ENCODE results near the gene GFY. TPM values are rescaled to one million over a fixed set of nuclear protein-coding genes. Genes with fewer than 3 reads are reported as not detected.

Gene GFY
- total and polyA plus RNA-seq, 10 of the 15 experiments (the other 5 are each of a cell fraction or from before 2014, with no cell fraction given), result 0.05 TPM; not detected in 9

DNA sequence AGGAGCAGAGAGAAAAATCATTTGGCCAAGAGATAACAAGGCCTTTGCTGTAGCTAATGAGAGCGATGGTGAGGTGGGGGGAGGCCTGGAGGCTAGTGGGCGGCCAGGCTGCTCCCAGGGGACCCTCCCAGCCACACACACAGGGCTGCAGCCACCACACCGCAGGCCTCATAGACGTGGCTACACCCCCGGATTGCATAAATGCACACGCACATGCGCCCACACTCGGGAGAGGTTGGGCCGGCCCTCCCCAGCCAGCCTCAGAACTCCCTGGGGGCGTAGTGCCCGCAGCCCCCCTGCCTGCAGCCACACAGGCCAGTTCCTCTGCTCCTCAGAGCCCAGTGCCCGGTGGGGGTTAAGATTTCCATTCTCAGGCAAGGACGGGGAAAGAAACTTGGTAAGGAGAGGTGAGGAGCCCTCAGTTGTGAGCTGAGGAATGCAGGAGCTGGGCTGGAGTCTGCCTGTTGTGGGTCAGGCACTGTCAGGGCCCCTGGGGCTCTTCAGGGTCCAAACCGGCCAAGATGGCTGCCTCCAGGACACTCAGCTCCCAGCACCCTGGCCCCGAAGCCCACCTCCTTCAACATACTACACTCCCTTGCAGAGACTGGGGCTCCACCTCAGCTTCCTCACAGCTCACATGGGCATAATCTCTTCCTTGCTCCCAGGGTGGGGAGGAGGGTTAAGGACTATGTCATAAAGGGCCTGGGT lies 9.9 kb upstream of the GFY start (continued):
- TF ChIP-seq, protein P1, sequence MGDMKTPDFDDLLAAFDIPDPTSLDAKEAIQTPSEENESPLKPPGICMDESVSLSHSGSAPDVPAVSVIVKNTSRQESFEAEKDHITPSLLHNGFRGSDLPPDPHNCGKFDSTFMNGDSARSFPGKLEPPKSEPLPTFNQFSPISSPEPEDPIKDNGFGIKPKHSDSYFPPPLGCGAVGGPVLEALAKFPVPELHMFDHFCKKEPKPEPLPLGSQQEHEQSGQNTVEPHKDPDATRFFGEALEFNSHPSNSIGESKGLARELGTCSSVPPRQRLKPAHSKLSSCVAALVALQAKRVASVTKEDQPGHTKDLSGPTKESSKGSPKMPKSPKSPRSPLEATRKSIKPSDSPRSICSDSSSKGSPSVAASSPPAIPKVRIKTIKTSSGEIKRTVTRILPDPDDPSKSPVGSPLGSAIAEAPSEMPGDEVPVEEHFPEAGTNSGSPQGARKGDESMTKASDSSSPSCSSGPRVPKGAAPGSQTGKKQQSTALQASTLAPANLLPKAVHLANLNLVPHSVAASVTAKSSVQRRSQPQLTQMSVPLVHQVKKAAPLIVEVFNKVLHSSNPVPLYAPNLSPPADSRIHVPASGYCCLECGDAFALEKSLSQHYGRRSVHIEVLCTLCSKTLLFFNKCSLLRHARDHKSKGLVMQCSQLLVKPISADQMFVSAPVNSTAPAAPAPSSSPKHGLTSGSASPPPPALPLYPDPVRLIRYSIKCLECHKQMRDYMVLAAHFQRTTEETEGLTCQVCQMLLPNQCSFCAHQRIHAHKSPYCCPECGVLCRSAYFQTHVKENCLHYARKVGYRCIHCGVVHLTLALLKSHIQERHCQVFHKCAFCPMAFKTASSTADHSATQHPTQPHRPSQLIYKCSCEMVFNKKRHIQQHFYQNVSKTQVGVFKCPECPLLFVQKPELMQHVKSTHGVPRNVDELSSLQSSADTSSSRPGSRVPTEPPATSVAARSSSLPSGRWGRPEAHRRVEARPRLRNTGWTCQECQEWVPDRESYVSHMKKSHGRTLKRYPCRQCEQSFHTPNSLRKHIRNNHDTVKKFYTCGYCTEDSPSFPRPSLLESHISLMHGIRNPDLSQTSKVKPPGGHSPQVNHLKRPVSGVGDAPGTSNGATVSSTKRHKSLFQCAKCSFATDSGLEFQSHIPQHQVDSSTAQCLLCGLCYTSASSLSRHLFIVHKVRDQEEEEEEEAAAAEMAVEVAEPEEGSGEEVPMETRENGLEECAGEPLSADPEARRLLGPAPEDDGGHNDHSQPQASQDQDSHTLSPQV (IDR thresholded peaks at IDR 0.05), result peak; percentile 78
- TF ChIP-seq ZNF622 (IDR thresholded peaks at IDR 0.05) (no peak), GABPA (IDR thresholded peaks at IDR 0.05; ENCODE audit: low read depth) (no peak), HDAC2 (IDR thresholded peaks at IDR 0.05) (no peak), IKZF2 (IDR thresholded peaks at IDR 0.05) (peak; percentile 77 to 87), MTA2 (IDR thresholded peaks at IDR 0.05; ENCODE audit: low read depth) (peak; percentile 96), TCF7 (IDR thresholded peaks at IDR 0.05; ENCODE audit: borderline replicate concordance) (no peak), NR2C1 (IDR thresholded peaks at IDR 0.05) (no peak), IKZF1 (conservative IDR thresholded peaks at IDR 0.05) (peak; percentile 96), SP1 (IDR thresholded peaks at IDR 0.05; ENCODE audit: low read depth, low read length) (peak; percentile 86), ZZZ3 (IDR thresholded peaks at IDR 0.05; ENCODE audit: control insufficient read depth, insufficient read length, low read depth) (no peak), ZBED1 (IDR thresholded peaks at IDR 0.05; ENCODE audit: borderline replicate concordance) (no peak), RB1 (IDR thresholded peaks at IDR 0.05; ENCODE audit: borderline replicate concordance) (peak; percentile 93; the same call in 1 of the 2 replicates), ASH2L (IDR thresholded peaks at IDR 0.05; ENCODE audit: borderline replicate concordance, low read depth) (no peak)
- TF ChIP-seq, protein P2, sequence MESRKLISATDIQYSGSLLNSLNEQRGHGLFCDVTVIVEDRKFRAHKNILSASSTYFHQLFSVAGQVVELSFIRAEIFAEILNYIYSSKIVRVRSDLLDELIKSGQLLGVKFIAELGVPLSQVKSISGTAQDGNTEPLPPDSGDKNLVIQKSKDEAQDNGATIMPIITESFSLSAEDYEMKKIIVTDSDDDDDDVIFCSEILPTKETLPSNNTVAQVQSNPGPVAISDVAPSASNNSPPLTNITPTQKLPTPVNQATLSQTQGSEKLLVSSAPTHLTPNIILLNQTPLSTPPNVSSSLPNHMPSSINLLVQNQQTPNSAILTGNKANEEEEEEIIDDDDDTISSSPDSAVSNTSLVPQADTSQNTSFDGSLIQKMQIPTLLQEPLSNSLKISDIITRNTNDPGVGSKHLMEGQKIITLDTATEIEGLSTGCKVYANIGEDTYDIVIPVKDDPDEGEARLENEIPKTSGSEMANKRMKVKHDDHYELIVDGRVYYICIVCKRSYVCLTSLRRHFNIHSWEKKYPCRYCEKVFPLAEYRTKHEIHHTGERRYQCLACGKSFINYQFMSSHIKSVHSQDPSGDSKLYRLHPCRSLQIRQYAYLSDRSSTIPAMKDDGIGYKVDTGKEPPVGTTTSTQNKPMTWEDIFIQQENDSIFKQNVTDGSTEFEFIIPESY (IDR thresholded peaks at IDR 0.05), result no peak
- TF ChIP-seq, protein P3, sequence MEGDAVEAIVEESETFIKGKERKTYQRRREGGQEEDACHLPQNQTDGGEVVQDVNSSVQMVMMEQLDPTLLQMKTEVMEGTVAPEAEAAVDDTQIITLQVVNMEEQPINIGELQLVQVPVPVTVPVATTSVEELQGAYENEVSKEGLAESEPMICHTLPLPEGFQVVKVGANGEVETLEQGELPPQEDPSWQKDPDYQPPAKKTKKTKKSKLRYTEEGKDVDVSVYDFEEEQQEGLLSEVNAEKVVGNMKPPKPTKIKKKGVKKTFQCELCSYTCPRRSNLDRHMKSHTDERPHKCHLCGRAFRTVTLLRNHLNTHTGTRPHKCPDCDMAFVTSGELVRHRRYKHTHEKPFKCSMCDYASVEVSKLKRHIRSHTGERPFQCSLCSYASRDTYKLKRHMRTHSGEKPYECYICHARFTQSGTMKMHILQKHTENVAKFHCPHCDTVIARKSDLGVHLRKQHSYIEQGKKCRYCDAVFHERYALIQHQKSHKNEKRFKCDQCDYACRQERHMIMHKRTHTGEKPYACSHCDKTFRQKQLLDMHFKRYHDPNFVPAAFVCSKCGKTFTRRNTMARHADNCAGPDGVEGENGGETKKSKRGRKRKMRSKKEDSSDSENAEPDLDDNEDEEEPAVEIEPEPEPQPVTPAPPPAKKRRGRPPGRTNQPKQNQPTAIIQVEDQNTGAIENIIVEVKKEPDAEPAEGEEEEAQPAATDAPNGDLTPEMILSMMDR (IDR thresholded peaks at IDR 0.05 in 2 of 3, conservative IDR thresholded peaks at IDR 0.05 in 1 of 3; ENCODE audit: control insufficient read depth in 2 of 3, extremely low read depth in 1 of 3, insufficient read depth in 1 of 3, low read depth in 3 of 3, low read length in 3 of 3), result no peak
- TF ChIP-seq, protein P4, sequence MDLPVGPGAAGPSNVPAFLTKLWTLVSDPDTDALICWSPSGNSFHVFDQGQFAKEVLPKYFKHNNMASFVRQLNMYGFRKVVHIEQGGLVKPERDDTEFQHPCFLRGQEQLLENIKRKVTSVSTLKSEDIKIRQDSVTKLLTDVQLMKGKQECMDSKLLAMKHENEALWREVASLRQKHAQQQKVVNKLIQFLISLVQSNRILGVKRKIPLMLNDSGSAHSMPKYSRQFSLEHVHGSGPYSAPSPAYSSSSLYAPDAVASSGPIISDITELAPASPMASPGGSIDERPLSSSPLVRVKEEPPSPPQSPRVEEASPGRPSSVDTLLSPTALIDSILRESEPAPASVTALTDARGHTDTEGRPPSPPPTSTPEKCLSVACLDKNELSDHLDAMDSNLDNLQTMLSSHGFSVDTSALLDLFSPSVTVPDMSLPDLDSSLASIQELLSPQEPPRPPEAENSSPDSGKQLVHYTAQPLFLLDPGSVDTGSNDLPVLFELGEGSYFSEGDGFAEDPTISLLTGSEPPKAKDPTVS (IDR thresholded peaks at IDR 0.05; ENCODE audit: low read depth, low read length), result no peak
- TF ChIP-seq, protein P5, sequence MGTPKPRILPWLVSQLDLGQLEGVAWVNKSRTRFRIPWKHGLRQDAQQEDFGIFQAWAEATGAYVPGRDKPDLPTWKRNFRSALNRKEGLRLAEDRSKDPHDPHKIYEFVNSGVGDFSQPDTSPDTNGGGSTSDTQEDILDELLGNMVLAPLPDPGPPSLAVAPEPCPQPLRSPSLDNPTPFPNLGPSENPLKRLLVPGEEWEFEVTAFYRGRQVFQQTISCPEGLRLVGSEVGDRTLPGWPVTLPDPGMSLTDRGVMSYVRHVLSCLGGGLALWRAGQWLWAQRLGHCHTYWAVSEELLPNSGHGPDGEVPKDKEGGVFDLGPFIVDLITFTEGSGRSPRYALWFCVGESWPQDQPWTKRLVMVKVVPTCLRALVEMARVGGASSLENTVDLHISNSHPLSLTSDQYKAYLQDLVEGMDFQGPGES (IDR thresholded peaks at IDR 0.05), result no peak

Measured in GM12878 (cell line).